OCI-LY1 (cell line): ENCODE results near the gene HBG2.

Experiments used
- EZH2 ChIP-seq: fragments of 200-600 bp; sonication (generic), shearing (Covaris generic); IDR thresholded peaks from 2 replicates; pipeline ENCODE4 v1.8.0; 2017; ENCODE audit warnings: borderline replicate concordance, mixed run types, mild to moderate bottlenecking, antibody characterized with exemption, low read length, moderate library complexity, mixed read lengths
- TF ChIP-seq, protein P1 (sequence below): fragments of 200-600 bp; sonication (generic), shearing (Covaris generic); IDR thresholded peaks from 2 replicates; pipeline ENCODE4 v1.5.1; 2017; ENCODE audit warnings: mild to moderate bottlenecking, antibody characterized with exemption, low read length, moderate library complexity, mixed read lengths

DNA sequence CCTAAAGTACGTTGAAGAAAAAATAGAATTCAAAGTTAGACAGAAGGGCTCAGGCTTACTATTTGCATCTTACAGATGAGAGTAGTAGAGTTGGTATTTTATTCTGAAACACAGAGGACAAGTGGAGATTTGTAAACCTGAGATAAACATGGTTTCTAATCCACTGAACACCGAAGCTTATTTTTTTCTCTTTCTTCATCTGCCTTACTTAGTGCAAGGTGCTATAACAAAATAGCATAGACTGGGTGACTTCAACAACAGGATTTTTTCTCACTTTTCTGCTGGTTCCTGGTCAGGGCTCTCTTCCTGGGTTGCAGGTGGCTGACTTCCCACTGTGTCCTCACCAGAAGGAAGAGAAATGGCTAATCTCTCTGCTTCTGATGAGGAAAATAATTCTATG, 2.8 kb downstream of the HBG2 start:
- TF ChIP-seq, protein P1, sequence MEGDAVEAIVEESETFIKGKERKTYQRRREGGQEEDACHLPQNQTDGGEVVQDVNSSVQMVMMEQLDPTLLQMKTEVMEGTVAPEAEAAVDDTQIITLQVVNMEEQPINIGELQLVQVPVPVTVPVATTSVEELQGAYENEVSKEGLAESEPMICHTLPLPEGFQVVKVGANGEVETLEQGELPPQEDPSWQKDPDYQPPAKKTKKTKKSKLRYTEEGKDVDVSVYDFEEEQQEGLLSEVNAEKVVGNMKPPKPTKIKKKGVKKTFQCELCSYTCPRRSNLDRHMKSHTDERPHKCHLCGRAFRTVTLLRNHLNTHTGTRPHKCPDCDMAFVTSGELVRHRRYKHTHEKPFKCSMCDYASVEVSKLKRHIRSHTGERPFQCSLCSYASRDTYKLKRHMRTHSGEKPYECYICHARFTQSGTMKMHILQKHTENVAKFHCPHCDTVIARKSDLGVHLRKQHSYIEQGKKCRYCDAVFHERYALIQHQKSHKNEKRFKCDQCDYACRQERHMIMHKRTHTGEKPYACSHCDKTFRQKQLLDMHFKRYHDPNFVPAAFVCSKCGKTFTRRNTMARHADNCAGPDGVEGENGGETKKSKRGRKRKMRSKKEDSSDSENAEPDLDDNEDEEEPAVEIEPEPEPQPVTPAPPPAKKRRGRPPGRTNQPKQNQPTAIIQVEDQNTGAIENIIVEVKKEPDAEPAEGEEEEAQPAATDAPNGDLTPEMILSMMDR: no peak
- no peak for TF ChIP-seq EZH2
